ENCODE results near the gene NDUFS5.
"Not testable (repeated sequence)": the region's sequence is repeated elsewhere in the genome, so short reads cannot be mapped to it uniquely, and the experiment has no call there.

GRCh38 chr1:39014956-39015355 is 11.2 kb upstream of the NDUFS5 start:
- not testable (repeated sequence) for TF ChIP-seq CTCF, POLR2A (IDR thresholded peaks at IDR 0.05)
